ENCODE data around the gene CTNNA1.

Gene CTNNA1

DNA sequence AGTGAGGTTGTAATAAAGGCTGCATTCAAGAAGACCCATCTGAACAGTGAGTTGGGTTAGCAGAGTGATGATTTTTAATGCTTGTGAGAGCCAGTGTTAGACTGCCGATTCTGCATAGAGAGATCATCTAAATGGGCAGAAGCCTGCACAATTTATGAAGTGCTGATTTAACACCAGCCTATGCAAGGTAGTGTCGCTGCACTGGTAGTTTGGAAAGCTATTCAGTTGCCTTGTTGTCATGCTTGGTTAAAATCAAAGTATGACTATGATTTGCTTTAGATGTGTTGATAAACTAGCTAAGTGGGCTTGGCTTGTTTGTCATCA is 122.3 kb downstream of the CTNNA1 start:
- no peak for DNase-seq (ENCODE audit: low read depth)
- TF ChIP-seq CTCF (IDR thresholded peaks at IDR 0.05; ENCODE audit: low read depth, low read length, missing control alignments): no peak
- H3K4me3 ChIP-seq (ENCODE audit: low read depth, low read length): no peak overlapping the region

DNA sequence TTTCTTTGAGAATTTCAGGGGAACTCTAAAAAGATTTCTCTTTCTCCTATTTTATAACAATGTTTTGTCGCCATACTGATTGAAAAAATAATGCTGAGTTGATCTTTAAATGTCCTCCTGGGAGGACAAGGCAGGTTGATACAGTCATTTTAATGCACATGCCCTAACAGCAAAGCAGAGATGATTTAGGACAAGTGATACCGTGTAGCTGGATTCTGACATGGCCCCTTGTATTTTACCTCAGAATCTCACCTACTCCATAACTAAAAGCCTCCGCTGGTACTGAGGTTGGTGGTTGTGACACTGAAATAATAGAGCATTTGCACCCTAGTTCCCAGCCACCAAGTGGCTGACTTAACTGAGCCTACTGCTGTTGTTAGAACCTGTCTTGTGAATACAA is 122.7 kb downstream of the CTNNA1 start:
- no peak overlapping the region for H3K4me3 ChIP-seq (ENCODE audit: low read depth, low read length)
- TF ChIP-seq CTCF (IDR thresholded peaks at IDR 0.05; ENCODE audit: low read depth, low read length, missing control alignments): no peak
- no peak for DNase-seq (ENCODE audit: low read depth)

DNA sequence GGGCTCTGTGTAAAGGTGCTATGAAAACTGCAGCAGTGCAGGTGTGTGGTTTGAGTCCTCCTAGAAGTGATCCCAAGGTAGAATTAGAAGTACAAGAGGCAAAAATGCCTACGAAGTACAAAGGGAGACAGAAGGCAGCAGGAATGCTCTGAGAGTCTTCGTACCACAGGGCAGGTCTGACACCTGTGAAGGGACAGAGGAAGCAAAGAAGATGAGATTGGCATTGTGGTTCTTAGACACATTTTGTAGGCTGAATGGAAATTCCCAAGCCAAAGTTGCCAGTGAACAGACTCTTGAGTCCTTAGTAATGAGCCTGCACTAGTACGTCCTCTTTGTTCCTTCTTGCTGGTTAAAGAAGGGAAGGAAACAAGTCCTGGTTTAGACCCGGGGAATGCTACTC is 123.6 kb downstream of the CTNNA1 start:
- DNase-seq (ENCODE audit: low read depth): no peak
- H3K4me3 ChIP-seq (ENCODE audit: low read depth, low read length): no peak overlapping the region
- no peak for TF ChIP-seq CTCF (IDR thresholded peaks at IDR 0.05; ENCODE audit: low read depth, low read length, missing control alignments)

DNA sequence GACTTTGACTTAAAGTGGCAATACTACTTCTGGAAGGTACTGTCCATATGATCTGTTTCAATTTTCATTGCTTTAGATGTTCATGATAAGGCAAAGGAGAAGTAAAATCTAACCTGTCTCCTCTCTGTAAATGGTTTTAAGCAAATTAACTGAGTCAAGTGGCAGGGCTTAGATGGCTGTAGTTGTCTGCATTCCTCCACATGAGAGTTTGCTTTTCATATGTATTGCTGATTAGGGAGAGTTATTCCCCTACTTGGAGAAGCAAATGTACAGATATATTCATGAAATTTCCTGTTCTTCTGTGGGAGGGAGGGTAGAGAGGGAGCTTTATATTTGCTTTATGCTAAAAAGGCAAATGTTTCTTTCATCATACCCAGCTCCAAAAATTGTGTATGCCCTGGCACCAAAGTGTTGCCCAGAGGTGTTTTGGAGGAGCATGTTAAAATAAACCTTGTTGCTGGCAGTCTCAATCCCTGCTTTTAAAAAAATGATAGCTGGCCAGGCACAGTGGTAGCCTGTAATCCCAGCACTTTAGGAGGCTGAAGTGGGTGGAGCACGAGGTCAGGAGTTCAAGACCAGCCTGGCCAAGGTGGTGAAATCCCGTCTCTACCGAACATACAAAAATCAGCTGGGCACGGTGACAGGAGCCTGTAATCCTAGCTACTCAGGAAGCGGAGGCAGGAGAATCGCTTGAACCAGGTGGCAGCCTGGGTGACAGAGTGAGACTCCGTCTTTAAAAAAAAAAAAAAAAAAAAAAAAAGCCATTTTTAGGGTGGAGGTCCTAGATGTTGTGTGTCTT is 125.4 kb downstream of the CTNNA1 start:
- TF ChIP-seq CTCF (IDR thresholded peaks at IDR 0.05; ENCODE audit: low read depth, low read length, missing control alignments): no peak
- no peak for DNase-seq (ENCODE audit: low read depth)
- no peak overlapping the region for H3K4me3 ChIP-seq (ENCODE audit: low read depth, low read length)

DNA sequence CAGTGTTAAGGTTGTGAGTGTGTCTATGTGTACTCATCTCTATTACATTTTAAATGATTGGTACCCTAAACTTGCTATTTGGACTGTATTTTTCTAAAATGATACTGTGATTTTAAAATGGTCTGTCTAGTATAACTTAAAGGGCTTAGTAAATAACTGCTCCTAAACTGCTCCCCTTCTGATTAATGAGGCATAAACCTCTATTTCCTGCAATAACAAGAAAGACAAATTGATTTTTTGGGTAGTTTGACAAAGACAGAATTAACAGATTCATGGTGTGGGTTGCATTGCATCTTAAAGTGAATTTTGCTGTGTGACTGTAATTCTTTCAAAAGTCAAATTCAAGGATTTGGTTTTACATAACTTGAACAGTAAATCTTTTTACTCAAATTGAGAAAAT is 130.0 kb downstream of the CTNNA1 start:
- no peak for TF ChIP-seq CTCF (IDR thresholded peaks at IDR 0.05; ENCODE audit: low read depth, low read length, missing control alignments)

GRCh38 chr5:138884094-138884493 is 130.9 kb downstream of the CTNNA1 start:
- DNase-seq (ENCODE audit: low read depth): no peak
- no peak overlapping the region for H3K4me3 ChIP-seq (ENCODE audit: low read depth, low read length)
- TF ChIP-seq CTCF (IDR thresholded peaks at IDR 0.05; ENCODE audit: low read depth, low read length, missing control alignments): no peak

More for the DNA sequence above, 130.0 kb downstream of the CTNNA1 start:
- no peak for DNase-seq (ENCODE audit: low read depth)
- H3K4me3 ChIP-seq (ENCODE audit: low read depth, low read length): no peak overlapping the region

DNA sequence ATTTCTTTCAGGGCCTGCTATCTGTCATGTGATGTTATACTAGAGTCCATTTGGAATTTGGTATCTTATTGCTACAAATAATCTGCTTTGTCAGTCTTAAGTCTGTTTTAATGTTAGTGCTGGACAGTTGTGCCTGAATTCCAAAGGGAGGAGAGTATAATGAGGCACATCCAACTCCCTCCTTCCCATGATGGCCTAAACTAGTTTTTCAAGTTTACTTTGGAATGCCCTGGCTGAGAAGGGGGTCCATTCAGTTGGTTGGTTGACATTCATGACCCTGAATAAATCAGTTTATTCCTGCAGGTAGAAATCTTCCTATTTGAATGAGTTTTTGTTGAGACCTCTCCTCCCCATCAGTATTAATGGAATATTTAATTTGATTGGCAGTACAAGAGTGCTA is 131.3 kb downstream of the CTNNA1 start:
- no peak for DNase-seq (ENCODE audit: low read depth)
- no peak overlapping the region for H3K4me3 ChIP-seq (ENCODE audit: low read depth, low read length)
- no peak for TF ChIP-seq CTCF (IDR thresholded peaks at IDR 0.05; ENCODE audit: low read depth, low read length, missing control alignments)

Data from GM12864 (cell line).